ENCODE measurements around the gene CCDC92. TPM values are rescaled to one million over a fixed set of nuclear protein-coding genes. Genes with fewer than 3 reads are reported as not detected.

The CCDC92 gene
- total RNA-seq, 4 donors from 2014 or later: 14.8 to 48.8 (median 21.1) TPM

- in situ Hi-C loops (cut with MboI; ENCODE audit: low pct_ligation_motif_present in 1 of 4, low pct_unique_long_range_greater_than_20kb in 1 of 4, low sequenced_read_pairs in 3 of 4): no loop called here
- TF ChIP-seq CTCF (IDR thresholded peaks at IDR 0.05) (no peak), EP300 (IDR thresholded peaks at IDR 0.05; ENCODE audit: low read depth) (no peak), POLR2AphosphoS5 (IDR thresholded peaks at IDR 0.05) (no peak), POLR2A (IDR thresholded peaks at IDR 0.05) (no peak)
- Histone ChIP-seq H3K27me3 (peaks cover 11% of the 10 kb centered on the region), H3K9me3 (no peaks in the 10 kb centered on the region), H3K4me1 (no peaks in the 10 kb centered on the region), H3K27ac (no peak overlapping the region), H3K36me3 (no peaks in the 10 kb centered on the region), H3K4me3 (no peak overlapping the region)
- WGBS, 2 donors (ENCODE audit: low coverage in 1 of 2): 73 to 85% methylated on average over 7 to 8 of the region's 8 CpGs
- no peak for DNase-seq
- intact Hi-C loops (cut with DNase I; ENCODE audit: low total_unique reads): no loop called here
These were observed 77.2 kb downstream of the CCDC92 start for GRCh38 chr12:123895451-123895850.

GRCh38 chr12:123894823-123895345 lies 77.7 kb downstream of the CCDC92 start:
- in situ Hi-C loops (cut with MboI; ENCODE audit: low pct_ligation_motif_present in 1 of 4, low pct_unique_long_range_greater_than_20kb in 1 of 4, low sequenced_read_pairs in 3 of 4): no loop called here
- no peak overlapping the region for H3K27ac ChIP-seq
- H3K4me1 ChIP-seq: no peaks in the 10 kb centered on the region
- H3K9me3 ChIP-seq: no peaks in the 10 kb centered on the region
- no peak for DNase-seq
- H3K4me3 ChIP-seq: no peak overlapping the region
- intact Hi-C loops (cut with DNase I; ENCODE audit: low total_unique reads): no loop called here
- peaks cover 11% of the 10 kb centered on the region for H3K27me3 ChIP-seq
- TF ChIP-seq CTCF (IDR thresholded peaks at IDR 0.05) (no peak), EP300 (IDR thresholded peaks at IDR 0.05; ENCODE audit: low read depth) (no peak), POLR2AphosphoS5 (IDR thresholded peaks at IDR 0.05) (no peak), POLR2A (IDR thresholded peaks at IDR 0.05) (no peak)
- no peaks in the 10 kb centered on the region for H3K36me3 ChIP-seq
- WGBS, 2 donors (ENCODE audit: low coverage in 1 of 2): 67 to 84% methylated on average over 1 to 4 of the region's 4 CpGs

GRCh38 chr12:123893276-123893675 lies 79.4 kb downstream of the CCDC92 start:
- intact Hi-C loops (cut with DNase I; ENCODE audit: low total_unique reads) (no loop called here), in situ Hi-C loops (cut with MboI; ENCODE audit: low pct_ligation_motif_present in 1 of 4, low pct_unique_long_range_greater_than_20kb in 1 of 4, low sequenced_read_pairs in 3 of 4) (no loop called here)
- Histone ChIP-seq H3K9me3 (no peaks in the 10 kb centered on the region), H3K27ac (no peak overlapping the region), H3K4me3 (no peak overlapping the region), H3K36me3 (no peaks in the 10 kb centered on the region), H3K4me1 (no peaks in the 10 kb centered on the region), H3K27me3 (peaks cover 11% of the 10 kb centered on the region)
- TF ChIP-seq CTCF (IDR thresholded peaks at IDR 0.05) (no peak), POLR2A (IDR thresholded peaks at IDR 0.05) (no peak), EP300 (IDR thresholded peaks at IDR 0.05; ENCODE audit: low read depth) (no peak), POLR2AphosphoS5 (IDR thresholded peaks at IDR 0.05) (no peak)
- WGBS, 2 donors (ENCODE audit: low coverage in 1 of 2): 84% methylated on average over 9 of the region's 9 CpGs; no CpG with 5 or more reads in 1 of the 2 donors
- DNase-seq: no peak

- no peaks in the 10 kb centered on the region for H3K4me1 ChIP-seq
- in situ Hi-C loops (cut with MboI; ENCODE audit: low pct_ligation_motif_present in 1 of 4, low pct_unique_long_range_greater_than_20kb in 1 of 4, low sequenced_read_pairs in 3 of 4) (no loop called here), intact Hi-C loops (cut with DNase I; ENCODE audit: low total_unique reads) (no loop called here)
- H3K4me3 ChIP-seq: no peak overlapping the region
- 74% methylated on average over 10 of the region's 10 CpGs; no CpG with 5 or more reads in 1 of the 2 donors for WGBS, 2 donors (ENCODE audit: low coverage in 1 of 2)
- H3K27me3 ChIP-seq: peaks cover 11% of the 10 kb centered on the region
- H3K27ac ChIP-seq: no peak overlapping the region
- no peak for TF ChIP-seq CTCF (IDR thresholded peaks at IDR 0.05)
- no peak for TF ChIP-seq EP300 (IDR thresholded peaks at IDR 0.05; ENCODE audit: low read depth)
- TF ChIP-seq POLR2A (IDR thresholded peaks at IDR 0.05): no peak
- TF ChIP-seq POLR2AphosphoS5 (IDR thresholded peaks at IDR 0.05): no peak
- no peak for DNase-seq
- H3K36me3 ChIP-seq: no peaks in the 10 kb centered on the region
- no peaks in the 10 kb centered on the region for H3K9me3 ChIP-seq
These were observed 79.8 kb downstream of the CCDC92 start for GRCh38 chr12:123892853-123893252.
